ENCODE measurements around the gene ATG9A. TPM values are rescaled to one million over a fixed set of nuclear protein-coding genes. Genes with fewer than 3 reads are reported as not detected.

Gene ATG9A
- total RNA-seq, 1 donor: 60.8 TPM

GRCh38 chr2:219173176-219173575, 56.3 kb downstream of the ATG9A start:
- H3K9me3 ChIP-seq (ENCODE audit: low read depth, low read length): no peaks in the 10 kb centered on the region
- H3K4me2 ChIP-seq (ENCODE audit: insufficient read depth, low read length): no peak overlapping the region
- DNase-seq (ENCODE audit: insufficient read length, low spot score, missing footprints): no peak
- H3K27me3 ChIP-seq (ENCODE audit: insufficient read depth, low read length): no peaks in the 10 kb centered on the region
- peaks cover 25% of the 10 kb centered on the region for H3K79me2 ChIP-seq (ENCODE audit: insufficient read depth, low read length)
- TF ChIP-seq CTCF (IDR thresholded peaks at IDR 0.05; ENCODE audit: extremely low read depth, low read depth, low read length): no peak
- H3K27ac ChIP-seq (ENCODE audit: low read depth, low read length): no peak overlapping the region
- H3K4me3 ChIP-seq (ENCODE audit: insufficient read depth, low read length): no peak overlapping the region
- peaks cover 4% of the 10 kb centered on the region for H4K20me1 ChIP-seq (ENCODE audit: insufficient read depth, low read length)
- H3K36me3 ChIP-seq (ENCODE audit: insufficient read depth, low read length): peaks cover 15% of the 10 kb centered on the region
- no peak overlapping the region for H2AFZ ChIP-seq (ENCODE audit: low read length)
- H3K4me1 ChIP-seq (ENCODE audit: insufficient read depth, low read length): peaks cover 26% of the 10 kb centered on the region

- H4K20me1 ChIP-seq (ENCODE audit: insufficient read depth, low read length): peaks cover 4% of the 10 kb centered on the region
- H3K4me2 ChIP-seq (ENCODE audit: insufficient read depth, low read length): no peak overlapping the region
- H3K27ac ChIP-seq (ENCODE audit: low read depth, low read length): peak overlapping the region; percentile 49
- H3K4me1 ChIP-seq (ENCODE audit: insufficient read depth, low read length): peaks cover 24% of the 10 kb centered on the region
- no peak for TF ChIP-seq CTCF (IDR thresholded peaks at IDR 0.05; ENCODE audit: extremely low read depth, low read depth, low read length)
- peaks cover 25% of the 10 kb centered on the region for H3K79me2 ChIP-seq (ENCODE audit: insufficient read depth, low read length)
- no peak for DNase-seq (ENCODE audit: insufficient read length, low spot score, missing footprints)
- H2AFZ ChIP-seq (ENCODE audit: low read length): no peak overlapping the region
- H3K27me3 ChIP-seq (ENCODE audit: insufficient read depth, low read length): no peaks in the 10 kb centered on the region
- no peaks in the 10 kb centered on the region for H3K9me3 ChIP-seq (ENCODE audit: low read depth, low read length)
- no peak overlapping the region for H3K4me3 ChIP-seq (ENCODE audit: insufficient read depth, low read length)
- peaks cover 15% of the 10 kb centered on the region for H3K36me3 ChIP-seq (ENCODE audit: insufficient read depth, low read length)
Observed at GRCh38 chr2:219172231-219173154, 56.9 kb downstream of the ATG9A start.

GRCh38 chr2:219171231-219171651, 58.2 kb downstream of the ATG9A start:
- DNase-seq (ENCODE audit: insufficient read length, low spot score, missing footprints): peak; percentile 96
- no peaks in the 10 kb centered on the region for H3K27me3 ChIP-seq (ENCODE audit: insufficient read depth, low read length)
- no peak overlapping the region for H3K4me2 ChIP-seq (ENCODE audit: insufficient read depth, low read length)
- H3K36me3 ChIP-seq (ENCODE audit: insufficient read depth, low read length): peaks cover 15% of the 10 kb centered on the region
- H3K79me2 ChIP-seq (ENCODE audit: insufficient read depth, low read length): peaks cover 21% of the 10 kb centered on the region
- H3K4me1 ChIP-seq (ENCODE audit: insufficient read depth, low read length): peaks cover 20% of the 10 kb centered on the region
- no peaks in the 10 kb centered on the region for H3K9me3 ChIP-seq (ENCODE audit: low read depth, low read length)
- H2AFZ ChIP-seq (ENCODE audit: low read length): no peak overlapping the region
- peak; percentile 90 for TF ChIP-seq CTCF (IDR thresholded peaks at IDR 0.05; ENCODE audit: extremely low read depth, low read depth, low read length)
- no peak overlapping the region for H3K4me3 ChIP-seq (ENCODE audit: insufficient read depth, low read length)
- H3K27ac ChIP-seq (ENCODE audit: low read depth, low read length): peak overlapping the region; percentile 49
- H4K20me1 ChIP-seq (ENCODE audit: insufficient read depth, low read length): peaks cover 4% of the 10 kb centered on the region

- peaks cover 12% of the 10 kb centered on the region for H3K4me1 ChIP-seq (ENCODE audit: insufficient read depth, low read length)
- no peak within 1 kb of the TSS for H2AFZ ChIP-seq (ENCODE audit: low read length)
- H3K4me3 ChIP-seq (ENCODE audit: insufficient read depth, low read length): no peak within 1 kb of the TSS
- H3K36me3 ChIP-seq (ENCODE audit: insufficient read depth, low read length): peaks cover 15% of the 10 kb centered on the region
- H3K9me3 ChIP-seq (ENCODE audit: low read depth, low read length): no peaks in the 10 kb centered on the region
- H3K79me2 ChIP-seq (ENCODE audit: insufficient read depth, low read length): peaks cover 12% of the 10 kb centered on the region
- H4K20me1 ChIP-seq (ENCODE audit: insufficient read depth, low read length): peaks cover 4% of the 10 kb centered on the region
- no peak within 1 kb of the TSS for H3K27ac ChIP-seq (ENCODE audit: low read depth, low read length)
- no peak for DNase-seq (ENCODE audit: insufficient read length, low spot score, missing footprints)
- no peak for TF ChIP-seq CTCF (IDR thresholded peaks at IDR 0.05; ENCODE audit: extremely low read depth, low read depth, low read length)
- no peak within 1 kb of the TSS for H3K4me2 ChIP-seq (ENCODE audit: insufficient read depth, low read length)
- no peaks in the 10 kb centered on the region for H3K27me3 ChIP-seq (ENCODE audit: insufficient read depth, low read length)
Observed at GRCh38 chr2:219169930-219170654, 59.3 kb downstream of the ATG9A start, which contains the start of gene SLC23A3. Gene SLC23A3 (minus strand): TSS chr2:219170029. CDS start chr2:219169984, 45 bp downstream.

Measured in osteoblast (primary cell).